DND-41 (cell line): ENCODE measurements around the gene FAM83E.

ENCODE experiments used
- ATAC-seq: fragments of 200-7000 bp; cut with Tn5 transposase; 3 replicates; pipeline ENCODE4 v1.9.1; 2021; ENCODE audit warnings: low read depth; ENCODE audit not compliant: insufficient read depth
- DNase-seq: peaks from one replicate; pipeline ENCODE4 v3.0.0-alpha.2; 2020
- H2AFZ ChIP-seq: 2 replicates; pipeline ENCODE4 v1.6.0; 2012; ENCODE audit warnings: low read depth, low read length
- H3K27ac ChIP-seq: 2 replicates; pipeline ENCODE4 v1.5.1; 2012; ENCODE audit warnings: low read length, inconsistent platforms
- H3K27me3 ChIP-seq: fragments of 200-600 bp; sonication (generic); 2 replicates; pipeline ENCODE4 v1.6.0; 2012; ENCODE audit warnings: low read length, mild to moderate bottlenecking, inconsistent platforms; ENCODE audit not compliant: insufficient read depth, poor library complexity
- H3K36me3 ChIP-seq: 2 replicates; pipeline ENCODE4 v1.5.1; 2012; ENCODE audit warnings: low read length, inconsistent platforms; ENCODE audit not compliant: insufficient read depth
- H3K4me1 ChIP-seq: 2 replicates; pipeline ENCODE4 v1.5.1; 2012; ENCODE audit warnings: mild to moderate bottlenecking, low read length; ENCODE audit not compliant: insufficient read depth
- H3K4me2 ChIP-seq: 2 replicates; pipeline ENCODE4 v1.6.0; 2012; ENCODE audit warnings: mild to moderate bottlenecking, moderate library complexity, low read length, inconsistent platforms; ENCODE audit not compliant: insufficient read depth
- H3K4me3 ChIP-seq, 2 experiments: fragments of 200-600 bp in 1 of 2; shearing (Covaris generic) in 1 of 2; 2 replicates each; pipeline ENCODE4 v1.5.1; 2012 to 2016; ENCODE audit warnings: inconsistent platforms in 2 of 2, low read length in 2 of 2, mild to moderate bottlenecking in 2 of 2, low read depth in 1 of 2, moderate library complexity in 1 of 2
- H3K79me2 ChIP-seq: 2 replicates; pipeline ENCODE4 v1.6.0; 2012; ENCODE audit warnings: low read length, inconsistent platforms; ENCODE audit not compliant: insufficient read depth
- H3K9ac ChIP-seq: 2 replicates; pipeline ENCODE4 v1.6.0; 2012; ENCODE audit warnings: low read depth, mild to moderate bottlenecking, inconsistent platforms, low read length, moderate library complexity
- H3K9me3 ChIP-seq: 2 replicates; pipeline ENCODE4 v1.5.1; 2012; ENCODE audit warnings: low read length, moderate library complexity, mild to moderate bottlenecking, inconsistent platforms; ENCODE audit not compliant: insufficient read depth, severe bottlenecking
- H4K20me1 ChIP-seq: 2 replicates; pipeline ENCODE4 v1.6.0; 2012; ENCODE audit warnings: low read length; ENCODE audit not compliant: insufficient read depth
- CTCF ChIP-seq: IDR thresholded peaks from 2 replicates; pipeline ENCODE4 v1.5.1; 2012; ENCODE audit warnings: borderline replicate concordance, low read length, moderate library complexity, mild to moderate bottlenecking; ENCODE audit not compliant: poor library complexity, severe bottlenecking; ENCODE audit errors: extremely low read depth
- EZH2 ChIP-seq: IDR thresholded peaks from 3 replicates; pipeline ENCODE4 v1.6.1; 2012; ENCODE audit warnings: borderline replicate concordance, low read depth, mild to moderate bottlenecking, moderate library complexity, low read length, inconsistent platforms; ENCODE audit not compliant: severe bottlenecking

FAM83E gene

DNA sequence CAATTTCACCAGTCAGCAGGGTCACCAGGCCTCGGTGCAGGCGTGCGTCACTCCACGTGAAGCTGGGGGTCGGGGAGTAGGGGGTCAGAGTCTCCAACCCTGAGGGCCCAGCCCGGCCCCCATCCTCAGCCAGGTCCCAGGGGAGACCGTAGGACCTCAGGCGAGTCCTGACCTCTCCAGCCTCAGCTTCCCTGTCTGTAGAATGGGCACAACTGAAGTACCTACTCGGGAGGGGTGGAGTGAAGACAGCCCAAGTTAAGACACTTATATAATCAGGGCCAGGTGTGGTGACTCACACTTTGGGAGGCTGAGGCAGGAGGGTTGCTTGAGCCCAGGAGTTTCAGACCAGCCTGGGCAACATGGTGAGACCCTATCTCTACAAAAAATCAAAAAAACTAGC, 11.0 kb downstream of the FAM83E start:
- Histone ChIP-seq H3K79me2 (no peaks in the 10 kb centered on the region), H3K9ac (no peak overlapping the region), H3K9me3 (no peaks in the 10 kb centered on the region), H3K27ac (no peak overlapping the region), H3K36me3 (no peaks in the 10 kb centered on the region), H3K4me1 (no peaks in the 10 kb centered on the region), H3K27me3 (no peaks in the 10 kb centered on the region), H3K4me3 (no peak overlapping the region), H3K4me2 (no peak overlapping the region), H2AFZ (no peak overlapping the region), H4K20me1 (no peaks in the 10 kb centered on the region)
- ATAC-seq (no peak), DNase-seq (no peak)
- TF ChIP-seq CTCF = no peak
- no peak for TF ChIP-seq EZH2

DNA sequence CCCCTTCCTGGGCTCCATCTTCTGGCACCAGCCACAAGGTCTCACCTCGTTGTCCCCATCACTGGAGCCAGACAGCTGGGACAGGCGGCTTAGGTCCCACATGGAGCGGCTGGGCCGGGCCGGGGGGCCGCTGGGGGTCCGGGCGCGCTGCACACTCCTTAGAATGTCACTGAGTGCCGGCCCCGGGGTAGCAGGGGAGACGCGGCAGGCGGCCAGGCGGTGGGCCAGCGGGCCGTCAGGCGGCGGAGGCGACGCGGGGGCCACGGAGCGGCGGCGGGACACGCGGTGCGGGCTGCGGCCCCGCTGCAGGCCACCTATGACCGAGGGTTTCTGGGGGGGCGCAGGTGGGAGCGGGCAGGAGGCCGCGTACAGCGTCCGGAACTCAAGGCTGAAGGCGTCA, 11.4 kb downstream of the FAM83E start:
- no peak overlapping the region for H3K27ac ChIP-seq
- ATAC-seq (no peak), DNase-seq (no peak)
- no peaks in the 10 kb centered on the region for H3K36me3 ChIP-seq
- H3K9ac ChIP-seq = no peak overlapping the region
- H3K27me3 ChIP-seq = no peaks in the 10 kb centered on the region
- H4K20me1 ChIP-seq = no peaks in the 10 kb centered on the region
- no peaks in the 10 kb centered on the region for H3K9me3 ChIP-seq
- no peaks in the 10 kb centered on the region for H3K4me1 ChIP-seq
- TF ChIP-seq EZH2 (no peak), CTCF (no peak)
- H2AFZ ChIP-seq = no peak overlapping the region
- no peak overlapping the region for H3K4me2 ChIP-seq
- H3K79me2 ChIP-seq = no peaks in the 10 kb centered on the region
- no peak overlapping the region for H3K4me3 ChIP-seq

GRCh38 chr19:48603001-48603400, 11.9 kb downstream of the FAM83E start:
- Histone ChIP-seq H2AFZ (no peak overlapping the region), H3K9me3 (no peaks in the 10 kb centered on the region), H3K9ac (no peak overlapping the region), H3K36me3 (no peaks in the 10 kb centered on the region), H3K4me3 (no peak overlapping the region), H3K27me3 (no peaks in the 10 kb centered on the region), H3K4me2 (no peak overlapping the region), H3K4me1 (no peaks in the 10 kb centered on the region), H4K20me1 (no peaks in the 10 kb centered on the region), H3K27ac (no peak overlapping the region), H3K79me2 (no peaks in the 10 kb centered on the region)
- no peak for ATAC-seq
- no peak for DNase-seq
- TF ChIP-seq EZH2 (no peak), CTCF (no peak)

DNA sequence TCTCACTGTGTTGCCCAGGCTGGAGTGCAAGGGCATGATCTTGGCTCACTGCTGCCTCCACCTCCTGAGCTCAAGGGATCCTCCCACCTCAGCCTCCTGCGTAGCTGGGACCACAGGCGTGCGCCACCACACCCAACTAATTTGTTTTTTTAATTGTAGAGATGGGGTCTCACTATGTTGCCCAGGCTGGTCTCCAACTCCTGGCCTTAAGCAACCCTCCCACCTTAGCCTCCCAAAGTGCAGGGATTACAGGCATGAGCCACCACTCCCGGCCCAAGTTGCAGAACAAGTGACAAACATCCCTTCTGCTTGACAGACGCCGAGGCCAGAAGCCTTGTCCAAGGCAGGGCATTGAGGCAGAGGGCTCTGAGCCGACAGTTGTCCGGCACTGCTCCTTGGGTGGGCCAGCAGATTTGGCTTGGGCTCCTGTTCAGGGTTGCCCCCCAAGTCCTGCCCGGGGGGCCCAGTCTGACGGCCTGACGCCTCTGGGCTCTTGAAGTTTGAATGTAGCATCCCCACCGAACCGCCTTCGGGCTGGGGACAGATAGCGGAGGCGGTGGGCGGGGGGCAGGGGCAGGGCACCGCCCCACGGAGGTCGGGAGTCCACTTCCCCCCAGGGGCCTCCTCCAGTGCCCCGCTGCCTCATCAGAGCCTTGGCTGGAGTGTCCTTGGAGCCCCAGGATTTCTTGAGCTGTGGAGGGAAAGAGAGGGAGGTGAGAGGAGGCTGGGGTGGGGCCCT, 14.0 kb downstream of the FAM83E start:
- Histone ChIP-seq H3K79me2 (no peaks in the 10 kb centered on the region), H3K9ac (no peak overlapping the region), H2AFZ (no peak overlapping the region), H3K27me3 (no peaks in the 10 kb centered on the region), H4K20me1 (no peaks in the 10 kb centered on the region), H3K4me3 (no peak overlapping the region), H3K4me2 (no peak overlapping the region), H3K4me1 (no peaks in the 10 kb centered on the region), H3K9me3 (no peaks in the 10 kb centered on the region), H3K27ac (no peak overlapping the region), H3K36me3 (no peaks in the 10 kb centered on the region)
- ATAC-seq (no peak), DNase-seq (no peak)
- TF ChIP-seq CTCF (no peak), EZH2 (no peak)
